ENCODE measurements around the gene ERC1.

- TF ChIP-seq CTCF (IDR thresholded peaks at IDR 0.05; ENCODE audit: poor library complexity, severe bottlenecking) (no peak), TAF1 (IDR thresholded peaks at IDR 0.05; ENCODE audit: low read depth) (no peak), POLR2AphosphoS5 (IDR thresholded peaks at IDR 0.05) (no peak), EZH2 (IDR thresholded peaks at IDR 0.05; ENCODE audit: borderline replicate concordance, insufficient read depth, low read length, poor library complexity, severe bottlenecking) (no peak), RAD21 (conservative IDR thresholded peaks at IDR 0.05) (no peak), EP300 (conservative IDR thresholded peaks at IDR 0.05; ENCODE audit: poor library complexity, severe bottlenecking) (no peak), REST (IDR thresholded peaks at IDR 0.05; ENCODE audit: borderline replicate concordance) (no peak), SMC3 (conservative IDR thresholded peaks at IDR 0.05; ENCODE audit: poor library complexity) (no peak)
These were observed 536.8 kb downstream of the ERC1 start for GRCh38 chr12:1527789-1528188.

All from neural cell (in vitro differentiated cells).